ENCODE measurements around the gene NME7.
"Not testable (repeated sequence)": the region's sequence is repeated elsewhere in the genome, so short reads cannot be mapped to it uniquely, and the experiment has no call there.

Gene NME7

DNA sequence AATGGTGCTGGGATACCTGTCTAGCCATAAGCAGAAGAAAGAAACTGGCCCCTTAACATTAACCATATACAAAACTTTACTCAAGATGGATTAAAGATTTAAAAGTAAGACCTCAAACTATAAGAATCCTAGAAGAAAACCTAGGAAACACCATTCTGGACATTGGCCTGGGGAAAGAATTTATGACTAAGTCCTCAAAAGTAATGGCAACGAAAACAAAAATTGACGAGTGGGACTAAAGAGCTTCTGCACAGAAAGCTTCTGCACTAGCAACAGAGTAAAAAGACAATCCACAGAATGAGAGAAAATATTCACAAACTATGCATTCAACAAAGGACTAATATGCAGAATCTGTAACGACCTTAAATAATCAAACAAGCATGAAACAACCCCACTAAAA lies 66.7 kb downstream of the NME7 start:
- no peak overlapping the region for H3K27ac ChIP-seq
- TF ChIP-seq, protein P1, sequence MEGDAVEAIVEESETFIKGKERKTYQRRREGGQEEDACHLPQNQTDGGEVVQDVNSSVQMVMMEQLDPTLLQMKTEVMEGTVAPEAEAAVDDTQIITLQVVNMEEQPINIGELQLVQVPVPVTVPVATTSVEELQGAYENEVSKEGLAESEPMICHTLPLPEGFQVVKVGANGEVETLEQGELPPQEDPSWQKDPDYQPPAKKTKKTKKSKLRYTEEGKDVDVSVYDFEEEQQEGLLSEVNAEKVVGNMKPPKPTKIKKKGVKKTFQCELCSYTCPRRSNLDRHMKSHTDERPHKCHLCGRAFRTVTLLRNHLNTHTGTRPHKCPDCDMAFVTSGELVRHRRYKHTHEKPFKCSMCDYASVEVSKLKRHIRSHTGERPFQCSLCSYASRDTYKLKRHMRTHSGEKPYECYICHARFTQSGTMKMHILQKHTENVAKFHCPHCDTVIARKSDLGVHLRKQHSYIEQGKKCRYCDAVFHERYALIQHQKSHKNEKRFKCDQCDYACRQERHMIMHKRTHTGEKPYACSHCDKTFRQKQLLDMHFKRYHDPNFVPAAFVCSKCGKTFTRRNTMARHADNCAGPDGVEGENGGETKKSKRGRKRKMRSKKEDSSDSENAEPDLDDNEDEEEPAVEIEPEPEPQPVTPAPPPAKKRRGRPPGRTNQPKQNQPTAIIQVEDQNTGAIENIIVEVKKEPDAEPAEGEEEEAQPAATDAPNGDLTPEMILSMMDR (IDR thresholded peaks at IDR 0.05): no peak
- no peak for DNase-seq (ENCODE audit: low spot score)
- H3K4me3 ChIP-seq: no peak overlapping the region

DNA sequence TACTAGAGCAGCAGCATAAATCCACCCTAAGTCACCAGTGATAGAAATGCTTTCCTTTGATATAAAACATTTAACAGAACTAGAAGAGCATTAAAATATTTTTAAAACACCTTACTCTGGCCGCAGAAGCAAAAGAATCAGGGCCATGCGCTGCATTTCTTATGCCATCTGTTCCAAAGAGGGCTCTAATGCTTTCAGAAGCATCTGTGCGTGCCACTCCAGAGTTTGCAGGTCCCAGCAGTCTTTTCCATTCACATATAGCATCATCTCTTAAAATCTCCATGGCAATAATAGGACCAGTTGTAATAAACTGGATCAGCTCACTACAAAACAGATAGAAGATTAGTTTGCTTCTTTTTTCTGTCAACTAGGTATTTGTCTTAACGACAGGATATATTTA lies 69.2 kb downstream of the NME7 start:
- H3K4me3 ChIP-seq: no peak overlapping the region
- no peak for DNase-seq (ENCODE audit: low spot score)
- TF ChIP-seq, protein P1 (IDR thresholded peaks at IDR 0.05): no peak
- H3K27ac ChIP-seq: no peak overlapping the region

DNA sequence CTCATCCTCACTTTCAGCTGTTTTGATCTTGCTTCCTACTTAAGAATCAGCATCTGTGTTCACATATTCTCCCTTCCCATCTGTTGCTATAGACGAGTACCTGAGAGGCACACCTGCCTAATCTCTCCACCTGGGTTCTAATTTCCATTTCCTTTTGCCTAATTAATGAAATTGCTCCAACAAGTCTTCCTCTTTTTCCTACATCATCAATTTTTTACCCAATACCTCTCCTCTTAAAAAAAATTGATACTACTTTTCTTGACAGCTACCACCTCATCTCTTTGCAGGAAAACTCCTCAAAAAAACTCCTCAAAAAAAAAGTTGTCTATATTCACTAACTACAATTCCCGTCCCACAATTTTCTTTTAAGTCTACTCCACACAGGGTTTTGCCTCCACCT lies 71.8 kb downstream of the NME7 start:
- TF ChIP-seq, protein P1 (IDR thresholded peaks at IDR 0.05): no peak
- H3K27ac ChIP-seq: no peak overlapping the region
- DNase-seq (ENCODE audit: low spot score): no peak
- H3K4me3 ChIP-seq: no peak overlapping the region

DNA sequence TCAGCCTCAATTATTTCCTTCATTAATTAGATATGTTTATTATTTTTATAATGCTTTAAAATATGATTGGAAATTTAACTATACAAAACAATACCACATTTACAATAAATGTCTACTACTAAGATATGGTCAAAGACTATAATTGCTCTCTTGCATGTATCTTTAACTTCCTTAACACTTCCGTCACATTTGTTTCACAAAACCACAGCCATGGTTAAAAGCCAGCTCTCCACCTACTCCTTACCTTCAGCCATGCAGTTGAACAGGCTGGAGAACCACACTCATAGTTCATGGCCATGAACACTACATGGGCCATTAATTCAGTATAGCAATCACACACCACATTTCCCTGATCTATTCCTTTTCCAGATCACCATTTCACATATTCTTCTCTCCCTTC lies 72.2 kb downstream of the NME7 start:
- no peak overlapping the region for H3K4me3 ChIP-seq
- no peak overlapping the region for H3K27ac ChIP-seq
- TF ChIP-seq, protein P1 (IDR thresholded peaks at IDR 0.05): no peak
- no peak for DNase-seq (ENCODE audit: low spot score)

DNA sequence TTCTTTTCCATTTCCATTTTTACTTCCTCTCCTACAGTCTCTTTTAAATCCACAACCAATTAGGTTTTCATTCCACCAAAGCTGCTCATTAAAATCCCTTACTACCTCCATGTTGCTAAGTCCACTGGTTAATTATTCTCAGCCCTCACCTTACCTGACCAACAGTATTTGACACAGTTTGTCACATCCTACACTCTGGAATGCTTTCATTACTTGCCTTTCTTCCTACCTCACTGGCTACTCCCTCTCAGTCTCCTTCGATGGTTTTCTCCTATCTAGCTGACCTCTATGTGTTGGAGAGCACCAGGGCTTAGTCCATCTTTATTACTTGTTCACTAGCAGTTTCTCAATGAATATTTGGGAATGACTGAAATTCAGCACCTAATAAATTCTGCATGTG lies 78.6 kb downstream of the NME7 start:
- H3K4me3 ChIP-seq: no peak overlapping the region
- TF ChIP-seq, protein P1 (IDR thresholded peaks at IDR 0.05): no peak
- DNase-seq (ENCODE audit: low spot score): no peak
- H3K27ac ChIP-seq: no peak overlapping the region

DNA sequence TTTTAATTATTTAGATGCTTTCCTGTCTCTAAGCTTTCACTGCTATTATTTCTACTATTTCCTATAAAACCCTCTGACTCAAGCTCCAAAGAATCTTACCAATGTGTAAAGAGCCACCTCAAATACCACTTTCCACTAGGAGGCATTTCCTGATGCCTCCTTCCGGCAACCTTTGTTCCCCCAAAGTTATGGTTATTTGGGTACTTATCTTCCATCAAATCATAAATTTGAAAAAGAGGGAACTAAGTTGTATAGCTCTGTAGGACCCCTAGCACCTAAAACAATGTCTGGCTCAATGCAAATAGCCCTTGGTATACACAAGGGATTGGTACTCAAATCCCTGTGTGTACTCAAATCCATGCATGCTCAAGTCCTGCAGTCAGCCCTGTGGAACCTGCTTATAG lies 79.6 kb downstream of the NME7 start:
- no peak for DNase-seq (ENCODE audit: low spot score)
- TF ChIP-seq, protein P1 (IDR thresholded peaks at IDR 0.05): no peak
- Histone ChIP-seq H3K27ac (no peak overlapping the region), H3K4me3 (no peak overlapping the region)

DNA sequence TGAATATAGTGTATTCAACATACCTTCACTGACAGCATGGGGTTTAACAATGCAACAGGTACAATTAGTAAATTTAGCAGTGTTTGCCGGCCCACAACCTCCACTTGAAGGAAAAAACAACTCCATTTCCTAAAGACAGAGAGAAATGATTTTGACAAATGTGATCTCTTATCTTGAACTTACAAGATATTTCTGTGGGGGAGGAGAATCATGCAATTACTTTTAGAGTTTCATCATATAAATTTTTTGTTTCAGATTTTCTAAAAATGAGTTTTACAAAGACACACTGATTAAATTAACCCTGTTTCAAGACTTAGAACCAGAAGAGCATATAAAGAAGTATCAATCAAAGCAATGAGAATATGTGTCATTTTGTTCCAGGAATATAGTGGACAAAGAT lies 80.3 kb downstream of the NME7 start:
- no peak overlapping the region for H3K27ac ChIP-seq
- DNase-seq (ENCODE audit: low spot score): no peak
- H3K4me3 ChIP-seq: no peak overlapping the region
- TF ChIP-seq, protein P1 (IDR thresholded peaks at IDR 0.05): no peak

DNA sequence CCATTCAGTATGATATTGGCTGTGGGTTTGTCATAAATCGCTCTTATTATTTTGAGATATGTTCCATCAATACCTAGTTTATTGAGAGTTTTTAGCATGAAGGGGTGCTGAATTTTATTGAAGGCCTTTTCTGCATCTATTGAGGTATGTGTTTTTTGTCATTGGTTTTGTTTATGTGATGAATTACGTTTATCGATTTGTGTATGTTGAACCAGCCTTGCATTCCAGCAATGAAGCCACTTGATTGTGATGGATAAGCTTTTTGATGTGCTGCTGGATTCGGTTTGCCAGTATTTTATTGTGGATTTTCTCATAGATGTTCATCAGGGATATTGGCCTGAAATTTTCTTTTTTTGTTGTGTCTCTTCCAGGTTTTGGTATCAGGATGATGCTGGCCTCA lies 86.0 kb downstream of the NME7 start:
- not testable (repeated sequence) for H3K27ac ChIP-seq; DNase-seq (ENCODE audit: low spot score); H3K4me3 ChIP-seq
